SK-N-SH (cell line): ENCODE measurements around the gene CNBP. TPM values are rescaled to one million over a fixed set of nuclear protein-coding genes. Genes with fewer than 3 reads are reported as not detected.

Experiments
- CHD2 ChIP-seq: fragments of 150-350 bp; IDR thresholded peaks from 2 replicates; pipeline ENCODE4 v1.6.1; 2018; ENCODE audit warnings: low read length; ENCODE audit not compliant: partially characterized antibody
- ELF1 ChIP-seq: IDR thresholded peaks from 2 replicates; pipeline ENCODE4 v1.4.0; 2012
- EP300 ChIP-seq, 2 experiments: IDR thresholded peaks; 2 replicates each; pipeline versions ENCODE4 v1.4.0 to v1.6.1; 2012; ENCODE audit warnings: borderline replicate concordance in 1 of 2, low read depth in 1 of 2, low read length in 1 of 2
- FOSL2 ChIP-seq: IDR thresholded peaks from 2 replicates; pipeline ENCODE4 v1.4.0; 2012; ENCODE audit warnings: low read depth, mild to moderate bottlenecking, moderate library complexity, borderline replicate concordance
- FOXM1 ChIP-seq: IDR thresholded peaks from 2 replicates; pipeline ENCODE4 v1.4.0; 2012; ENCODE audit warnings: low read depth, mild to moderate bottlenecking
- JUND ChIP-seq: IDR thresholded peaks from 2 replicates; pipeline ENCODE4 v1.4.0; 2012
- MEF2A ChIP-seq: IDR thresholded peaks from 2 replicates; pipeline ENCODE4 v1.4.0; 2012; ENCODE audit warnings: low read depth, borderline replicate concordance
- NRF1 ChIP-seq: IDR thresholded peaks from 2 replicates; pipeline ENCODE4 v1.6.1; 2012; ENCODE audit warnings: low read depth, mild to moderate bottlenecking, low read length
- RCOR1 ChIP-seq: fragments of 150-350 bp; IDR thresholded peaks from 2 replicates; pipeline ENCODE4 v1.6.1; 2017; ENCODE audit warnings: antibody characterized with exemption, low read length
- REST ChIP-seq: IDR thresholded peaks from 2 replicates; pipeline ENCODE4 v1.6.1; 2012; ENCODE audit warnings: mild to moderate bottlenecking, low read depth, low read length, moderate library complexity
- SMC3 ChIP-seq: IDR thresholded peaks from 2 replicates; pipeline ENCODE4 v1.6.1; 2012; ENCODE audit warnings: low read depth, low read length, improper control_type of control experiment
- TEAD4 ChIP-seq: IDR thresholded peaks from 2 replicates; pipeline ENCODE4 v1.4.0; 2012; ENCODE audit warnings: mild to moderate bottlenecking, borderline replicate concordance; ENCODE audit not compliant: insufficient read depth
- USF1 ChIP-seq: IDR thresholded peaks from 2 replicates; pipeline ENCODE4 v1.4.0; 2012; ENCODE audit warnings: low read depth, borderline replicate concordance
- ZBTB33 ChIP-seq: IDR thresholded peaks from 2 replicates; pipeline ENCODE4 v1.4.0; 2012; ENCODE audit warnings: low read depth, borderline replicate concordance
- polyA plus RNA-seq, 3 experiments: library from polyadenylated mRNA; depleted of rRNA; stranded (reverse); fragments of >200 nt; gene quantifications; 2 replicates each; pipeline ENCODE4 v1.2.3, GENCODE V29; 2012

The CNBP gene
- polyA plus RNA-seq, 1 of the 3 experiments (the other 2 are of a cell fraction) = 240 TPM

- TF ChIP-seq REST (0 out of 2 replicates have a peak, but pooled peaks have one; percentile 34), CHD2 (peak; percentile 56), NRF1 (no peak), JUND (no peak), ZBTB33 (peak; percentile 51; the same call in 1 of the 2 replicates), FOSL2 (0 out of 2 replicates have a peak, but pooled peaks have one; percentile 6), SMC3 (peak; percentile 44), ELF1 (peak; percentile 91), MEF2A (no peak), FOXM1 (0 out of 2 replicates have a peak, but pooled peaks have one; percentile 28), USF1 (no peak), TEAD4 (no peak), EP300 (IDR thresholded peaks at IDR 0.05; ENCODE audit: borderline replicate concordance in 1 of 2, low read depth in 1 of 2, low read length in 1 of 2) (0 out of 4 replicates have a peak, but pooled peaks of 1 of the 2 experiments have one; percentile 14), RCOR1 (no peak)
Observed at GRCh38 chr3:129160891-129161859, 22.5 kb downstream of the CNBP start, which contains the start of gene ISY1 (continued).
